H1 (cell line): ENCODE data around the gene ELL.

ENCODE experiments used
- CTCF ChIP-seq, 3 experiments: IDR thresholded peaks; 1 replicate in 2 of 3; 2 replicates in 1 of 3; pipeline versions ENCODE4 v1.5.1 to v1.6.1; 2011; ENCODE audit warnings: low read length in 3 of 3, mild to moderate bottlenecking in 3 of 3, inconsistent platforms in 2 of 3, low read depth in 1 of 3, moderate library complexity in 1 of 3; ENCODE audit not compliant: insufficient read depth in 1 of 3; ENCODE audit errors: control extremely low read depth in 1 of 3
- EP300 ChIP-seq, 2 experiments: IDR thresholded peaks; 1 replicate in 1 of 2; 2 replicates in 1 of 2; pipeline ENCODE4 v1.6.1; 2011 to 2012; ENCODE audit warnings: low read depth in 2 of 2, low read length in 2 of 2, mild to moderate bottlenecking in 2 of 2, borderline replicate concordance in 1 of 2, inconsistent platforms in 1 of 2, moderate library complexity in 1 of 2
- EZH2 ChIP-seq: fragments of 200-600 bp; sonication (generic); IDR thresholded peaks from 2 replicates; pipeline ENCODE4 v1.7.1; 2012; ENCODE audit warnings: low read depth, mild to moderate bottlenecking, moderate library complexity, low read length, inconsistent platforms; ENCODE audit not compliant: severe bottlenecking
- PHF8 ChIP-seq: fragments of 200-600 bp; sonication (generic); conservative IDR thresholded peaks from 2 replicates; pipeline ENCODE4 v1.7.1; 2012; ENCODE audit warnings: low read depth, mild to moderate bottlenecking, inconsistent platforms, low read length, moderate library complexity
- POLR2A ChIP-seq, 2 experiments: IDR thresholded peaks; 1 replicate in 1 of 2; 2 replicates in 1 of 2; pipeline ENCODE4 v1.6.1; 2011; ENCODE audit warnings: low read depth in 2 of 2, low read length in 2 of 2, mild to moderate bottlenecking in 2 of 2; ENCODE audit errors: control extremely low read depth in 1 of 2
- SRF ChIP-seq: IDR thresholded peaks from 2 replicates; pipeline ENCODE4 v1.6.1; 2011; ENCODE audit warnings: mild to moderate bottlenecking, low read depth, low read length, moderate library complexity
- TCF12 ChIP-seq: IDR thresholded peaks from 2 replicates; pipeline ENCODE4 v1.6.1; 2011; ENCODE audit warnings: low read depth, mild to moderate bottlenecking, low read length
- TEAD4 ChIP-seq: IDR thresholded peaks from 2 replicates; pipeline ENCODE4 v1.6.1; 2012; ENCODE audit warnings: low read depth, low read length, inconsistent platforms, mixed read lengths

DNA sequence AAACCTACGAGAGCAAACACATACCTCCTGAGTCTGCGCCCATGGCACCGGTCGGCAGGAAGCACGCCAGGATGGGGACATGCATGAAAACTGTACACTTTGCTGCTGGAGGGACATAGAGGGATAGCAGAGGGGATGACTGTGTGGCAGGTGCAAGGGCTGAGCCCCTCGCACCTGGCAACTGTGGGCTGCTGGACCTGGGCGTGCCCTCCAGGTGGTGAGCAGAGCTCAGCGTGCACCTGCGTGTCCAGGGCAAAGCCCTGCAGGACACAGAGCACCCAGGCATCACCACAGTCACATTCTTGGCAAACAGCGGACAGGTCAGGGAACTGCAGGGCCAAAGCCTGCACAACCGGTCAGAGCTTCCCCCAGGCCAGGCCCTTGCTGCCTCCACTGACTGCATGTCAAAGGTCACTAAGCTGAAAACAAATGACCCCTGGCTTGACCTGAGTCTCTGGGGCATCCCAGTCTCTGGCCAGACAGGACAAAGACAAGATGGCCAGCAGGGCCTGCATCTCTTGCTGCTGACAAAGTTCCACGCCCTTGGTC, 75.0 kb downstream of the ELL start:
- TF ChIP-seq CTCF (IDR thresholded peaks at IDR 0.05; ENCODE audit: control extremely low read depth in 1 of 3, insufficient read depth in 1 of 3, low read depth in 1 of 3, low read length in 3 of 3) (no peak), POLR2A (IDR thresholded peaks at IDR 0.05; ENCODE audit: control extremely low read depth in 1 of 2, low read depth in 2 of 2, low read length in 2 of 2) (no peak), PHF8 (no peak), TCF12 (no peak), EZH2 (no peak), EP300 (IDR thresholded peaks at IDR 0.05; ENCODE audit: borderline replicate concordance in 1 of 2, low read depth in 2 of 2, low read length in 2 of 2) (no peak), TEAD4 (no peak), SRF (no peak)
